HepG2 (cell line): ENCODE data around the gene KLF9. TPM values are rescaled to one million over a fixed set of nuclear protein-coding genes. Genes with fewer than 3 reads are reported as not detected.

ENCODE experiments used
- CREB1 ChIP-seq, 2 experiments: fragments of 450-650 bp in 1 of 2; IDR thresholded peaks; 2 replicates each; pipeline ENCODE4 v1.6.1; 2016 to 2017; ENCODE audit warnings: control low read depth in 1 of 2, mild to moderate bottlenecking in 1 of 2, missing compliant biosample characterization in 1 of 2, missing genetic modification characterization in 1 of 2
- CREM ChIP-seq, 2 experiments: sonication (generic) in 1 of 2; formaldehyde crosslinking in 1 of 2; IDR thresholded peaks; 2 replicates each; pipeline versions ENCODE4 v1.4.0 to v1.6.1; 2016 to 2020; ENCODE audit warnings: antibody characterized with exemption in 1 of 2, mild to moderate bottlenecking in 1 of 2, missing genetic modification reagents in 1 of 2
- HDAC2 ChIP-seq: sonication (generic); formaldehyde crosslinking; IDR thresholded peaks from 2 replicates; pipeline ENCODE4 v1.4.0; 2020; ENCODE audit warnings: missing genetic modification reagents
- KAT8 ChIP-seq: IDR thresholded peaks from 2 replicates; pipeline ENCODE4 v1.6.1; 2016; ENCODE audit warnings: missing genetic modification reagents, missing compliant biosample characterization
- KLF11 ChIP-seq: IDR thresholded peaks from 2 replicates; pipeline ENCODE4 v1.6.1; 2016; ENCODE audit warnings: missing compliant biosample characterization
- MZF1 ChIP-seq: sonication (generic); formaldehyde crosslinking; IDR thresholded peaks from 2 replicates; pipeline ENCODE4 v1.8.1; 2023; ENCODE audit warnings: mild to moderate bottlenecking, missing genetic modification reagents, borderline replicate concordance
- PHF5A ChIP-seq: IDR thresholded peaks from one replicate; pipeline ENCODE4 v1.6.1; 2018; ENCODE audit warnings: low read depth, missing genetic modification reagents; ENCODE audit not compliant: unreplicated experiment
- RBM22 ChIP-seq: fragments of 200-400 bp; formaldehyde crosslinking; optimal IDR thresholded peaks from 2 replicates; pipeline ENCODE3; 2017; ENCODE audit warnings: mild to moderate bottlenecking, low read length, moderate library complexity
- SOX5 ChIP-seq: IDR thresholded peaks from 2 replicates; pipeline ENCODE4 v1.6.1; 2016; ENCODE audit warnings: borderline replicate concordance
- ZNF121 ChIP-seq: sonication (generic); formaldehyde crosslinking; IDR thresholded peaks from 2 replicates; pipeline ENCODE4 v1.5.0; 2020; ENCODE audit warnings: mild to moderate bottlenecking, missing genetic modification reagents
- ZNF510 ChIP-seq: sonication (generic); formaldehyde crosslinking; IDR thresholded peaks from 2 replicates; pipeline ENCODE4 v1.4.0; 2020; ENCODE audit warnings: low read depth, mild to moderate bottlenecking, missing genetic modification reagents
- ZNF543 ChIP-seq: sonication (generic); formaldehyde crosslinking; IDR thresholded peaks from 2 replicates; pipeline ENCODE4 v1.4.0; 2020; ENCODE audit warnings: mild to moderate bottlenecking, missing genetic modification reagents
- ZNF782 ChIP-seq: sonication (generic); formaldehyde crosslinking; IDR thresholded peaks from 2 replicates; pipeline ENCODE4 v1.4.0; 2020; ENCODE audit warnings: missing genetic modification reagents, mild to moderate bottlenecking, borderline replicate concordance
- polyA plus RNA-seq, 8 experiments: library from polyadenylated mRNA; depleted of rRNA in 3 of 8; stranded (reverse) in 7 of 8; unstranded in 1 of 8; fragments of >200 nt; fragmentation: Illumina TruSeq in 4 of 8; extraction: Trizol in 4 of 8; gene quantifications; 2 replicates each; pipeline versions ENCODE4 v1.2.1 to v1.2.3, GENCODE V29; 2011 to 2016; ENCODE audit warnings: low read depth in 4 of 8, missing spikeins in 1 of 8, mixed read lengths in 1 of 8; ENCODE audit not compliant: insufficient read depth in 1 of 8
- total RNA-seq, 5 experiments: library from RNA; depleted of rRNA; stranded (reverse); fragments of >200 nt; fragmentation: Illumina TruSeq; extraction: Trizol; gene quantifications; 2 replicates each; pipeline ENCODE4 v1.2.3, GENCODE V29; 2016; ENCODE audit warnings: low read depth in 1 of 5
- TF ChIP-seq, protein P1 (sequence below): IDR thresholded peaks from 2 replicates; pipeline ENCODE4 v1.6.1; 2016; ENCODE audit warnings: low read depth
- TF ChIP-seq, protein P2 (sequence below): sonication (generic); formaldehyde crosslinking; IDR thresholded peaks from 2 replicates; pipeline ENCODE4 v1.4.0; 2020; ENCODE audit warnings: missing genetic modification reagents
- TF ChIP-seq, protein P3 (sequence below): sonication (generic); formaldehyde crosslinking; IDR thresholded peaks from 2 replicates; pipeline ENCODE4 v1.4.0; 2020; ENCODE audit warnings: mild to moderate bottlenecking, missing genetic modification reagents, borderline replicate concordance
- TF ChIP-seq, protein P4 (sequence below): sonication (generic); formaldehyde crosslinking; IDR thresholded peaks from 2 replicates; pipeline ENCODE4 v1.5.1; 2020; ENCODE audit warnings: mild to moderate bottlenecking, missing genetic modification reagents, borderline replicate concordance

The KLF9 gene
- total and polyA plus RNA-seq, 2 of the 13 experiments (the other 11 are each of a cell fraction or from before 2014, with no cell fraction given) = 5.7 to 7.2 TPM

DNA sequence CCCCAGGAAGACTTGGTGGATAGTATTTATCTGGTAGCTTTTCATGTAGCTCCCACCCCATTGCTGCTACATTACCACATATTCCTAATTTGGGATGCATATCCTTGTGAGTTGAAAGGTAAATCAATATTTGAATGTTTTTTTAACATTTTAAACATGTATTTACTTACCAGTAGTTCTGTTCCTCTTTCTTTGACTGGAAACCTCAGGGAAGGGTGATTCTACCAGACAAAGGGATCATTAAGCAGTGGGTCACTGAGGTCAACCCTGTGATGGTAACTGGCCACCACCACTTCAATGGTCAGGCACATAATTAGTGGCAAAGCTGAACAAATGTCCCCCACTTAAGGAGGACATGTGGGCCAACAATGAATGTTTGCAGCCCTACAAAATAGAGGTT lies 27.2 kb upstream of the KLF9 start (continued):
- TF ChIP-seq, protein P1, sequence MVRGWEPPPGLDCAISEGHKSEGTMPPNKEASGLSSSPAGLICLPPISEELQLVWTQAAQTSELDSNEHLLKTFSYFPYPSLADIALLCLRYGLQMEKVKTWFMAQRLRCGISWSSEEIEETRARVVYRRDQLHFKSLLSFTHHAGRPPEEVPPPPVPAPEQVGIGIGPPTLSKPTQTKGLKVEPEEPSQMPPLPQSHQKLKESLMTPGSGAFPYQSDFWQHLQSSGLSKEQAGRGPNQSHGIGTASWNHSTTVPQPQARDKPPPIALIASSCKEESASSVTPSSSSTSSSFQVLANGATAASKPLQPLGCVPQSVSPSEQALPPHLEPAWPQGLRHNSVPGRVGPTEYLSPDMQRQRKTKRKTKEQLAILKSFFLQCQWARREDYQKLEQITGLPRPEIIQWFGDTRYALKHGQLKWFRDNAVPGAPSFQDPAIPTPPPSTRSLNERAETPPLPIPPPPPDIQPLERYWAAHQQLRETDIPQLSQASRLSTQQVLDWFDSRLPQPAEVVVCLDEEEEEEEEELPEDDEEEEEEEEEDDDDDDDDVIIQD (CRISPR knock-in tag) = 0 out of 2 replicates have a peak, but pooled peaks have one; percentile 17
- TF ChIP-seq MZF1 (CRISPR knock-in tag) = no peak
- TF ChIP-seq, protein P2, sequence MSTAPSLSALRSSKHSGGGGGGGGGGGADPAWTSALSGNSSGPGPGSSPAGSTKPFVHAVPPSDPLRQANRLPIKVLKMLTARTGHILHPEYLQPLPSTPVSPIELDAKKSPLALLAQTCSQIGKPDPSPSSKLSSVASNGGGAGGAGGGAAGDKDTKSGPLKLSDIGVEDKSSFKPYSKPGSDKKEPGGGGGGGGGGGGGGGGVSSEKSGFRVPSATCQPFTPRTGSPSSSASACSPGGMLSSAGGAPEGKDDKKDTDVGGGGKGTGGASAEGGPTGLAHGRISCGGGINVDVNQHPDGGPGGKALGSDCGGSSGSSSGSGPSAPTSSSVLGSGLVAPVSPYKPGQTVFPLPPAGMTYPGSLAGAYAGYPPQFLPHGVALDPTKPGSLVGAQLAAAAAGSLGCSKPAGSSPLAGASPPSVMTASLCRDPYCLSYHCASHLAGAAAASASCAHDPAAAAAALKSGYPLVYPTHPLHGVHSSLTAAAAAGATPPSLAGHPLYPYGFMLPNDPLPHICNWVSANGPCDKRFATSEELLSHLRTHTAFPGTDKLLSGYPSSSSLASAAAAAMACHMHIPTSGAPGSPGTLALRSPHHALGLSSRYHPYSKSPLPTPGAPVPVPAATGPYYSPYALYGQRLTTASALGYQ = peak; percentile 87
- TF ChIP-seq, protein P3, sequence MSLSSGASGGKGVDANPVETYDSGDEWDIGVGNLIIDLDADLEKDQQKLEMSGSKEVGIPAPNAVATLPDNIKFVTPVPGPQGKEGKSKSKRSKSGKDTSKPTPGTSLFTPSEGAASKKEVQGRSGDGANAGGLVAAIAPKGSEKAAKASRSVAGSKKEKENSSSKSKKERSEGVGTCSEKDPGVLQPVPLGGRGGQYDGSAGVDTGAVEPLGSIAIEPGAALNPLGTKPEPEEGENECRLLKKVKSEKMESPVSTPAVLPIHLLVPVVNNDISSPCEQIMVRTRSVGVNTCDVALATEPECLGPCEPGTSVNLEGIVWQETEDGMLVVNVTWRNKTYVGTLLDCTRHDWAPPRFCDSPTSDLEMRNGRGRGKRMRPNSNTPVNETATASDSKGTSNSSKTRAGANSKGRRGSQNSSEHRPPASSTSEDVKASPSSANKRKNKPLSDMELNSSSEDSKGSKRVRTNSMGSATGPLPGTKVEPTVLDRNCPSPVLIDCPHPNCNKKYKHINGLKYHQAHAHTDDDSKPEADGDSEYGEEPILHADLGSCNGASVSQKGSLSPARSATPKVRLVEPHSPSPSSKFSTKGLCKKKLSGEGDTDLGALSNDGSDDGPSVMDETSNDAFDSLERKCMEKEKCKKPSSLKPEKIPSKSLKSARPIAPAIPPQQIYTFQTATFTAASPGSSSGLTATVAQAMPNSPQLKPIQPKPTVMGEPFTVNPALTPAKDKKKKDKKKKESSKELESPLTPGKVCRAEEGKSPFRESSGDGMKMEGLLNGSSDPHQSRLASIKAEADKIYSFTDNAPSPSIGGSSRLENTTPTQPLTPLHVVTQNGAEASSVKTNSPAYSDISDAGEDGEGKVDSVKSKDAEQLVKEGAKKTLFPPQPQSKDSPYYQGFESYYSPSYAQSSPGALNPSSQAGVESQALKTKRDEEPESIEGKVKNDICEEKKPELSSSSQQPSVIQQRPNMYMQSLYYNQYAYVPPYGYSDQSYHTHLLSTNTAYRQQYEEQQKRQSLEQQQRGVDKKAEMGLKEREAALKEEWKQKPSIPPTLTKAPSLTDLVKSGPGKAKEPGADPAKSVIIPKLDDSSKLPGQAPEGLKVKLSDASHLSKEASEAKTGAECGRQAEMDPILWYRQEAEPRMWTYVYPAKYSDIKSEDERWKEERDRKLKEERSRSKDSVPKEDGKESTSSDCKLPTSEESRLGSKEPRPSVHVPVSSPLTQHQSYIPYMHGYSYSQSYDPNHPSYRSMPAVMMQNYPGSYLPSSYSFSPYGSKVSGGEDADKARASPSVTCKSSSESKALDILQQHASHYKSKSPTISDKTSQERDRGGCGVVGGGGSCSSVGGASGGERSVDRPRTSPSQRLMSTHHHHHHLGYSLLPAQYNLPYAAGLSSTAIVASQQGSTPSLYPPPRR (CRISPR knock-in tag) = peak; percentile 86
- no peak for TF ChIP-seq ZNF121 (CRISPR knock-in tag)
- no peak for TF ChIP-seq KLF11 (CRISPR knock-in tag)
- no peak for TF ChIP-seq CREB1 (IDR thresholded peaks at IDR 0.05)
- peak; percentile 40; the same call in 1 of the 2 replicates for TF ChIP-seq CREB1 (CRISPR knock-in tag; IDR thresholded peaks at IDR 0.05)
- TF ChIP-seq ZNF782 (CRISPR knock-in tag) = no peak
- peak; percentile 60; the same call in 1 of the 2 replicates for TF ChIP-seq HDAC2 (CRISPR knock-in tag)
- TF ChIP-seq, protein P4, sequence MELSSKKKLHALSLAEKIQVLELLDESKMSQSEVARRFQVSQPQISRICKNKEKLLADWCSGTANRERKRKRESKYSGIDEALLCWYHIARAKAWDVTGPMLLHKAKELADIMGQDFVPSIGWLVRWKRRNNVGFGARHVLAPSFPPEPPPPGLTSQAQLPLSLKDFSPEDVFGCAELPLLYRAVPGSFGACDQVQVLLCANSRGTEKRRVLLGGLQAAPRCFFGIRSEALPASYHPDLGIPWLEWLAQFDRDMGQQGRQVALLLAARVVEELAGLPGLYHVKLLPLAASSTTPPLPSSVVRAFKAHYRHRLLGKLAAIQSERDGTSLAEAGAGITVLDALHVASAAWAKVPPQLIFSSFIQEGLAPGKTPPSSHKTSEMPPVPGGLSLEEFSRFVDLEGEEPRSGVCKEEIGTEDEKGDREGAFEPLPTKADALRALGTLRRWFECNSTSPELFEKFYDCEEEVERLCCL (CRISPR knock-in tag) = no peak
- TF ChIP-seq ZNF510 = no peak
- peak; percentile 51; the same call in 1 of the 2 replicates for TF ChIP-seq KAT8 (CRISPR knock-in tag)
- TF ChIP-seq ZNF543 = peak; percentile 70; the same call in 1 of the 2 replicates
- peak; percentile 94 for TF ChIP-seq SOX5
- TF ChIP-seq RBM22 = no peak
- TF ChIP-seq PHF5A (CRISPR knock-in tag) = no peak
- TF ChIP-seq CREM (IDR thresholded peaks at IDR 0.05) = peak; percentile 59
- no peak for TF ChIP-seq CREM (CRISPR knock-in tag; IDR thresholded peaks at IDR 0.05)
